GM19452 (cell line): ENCODE results near the gene GPR21.

ENCODE experiments used
- ATAC-seq: cut with Tn5 transposase; IDR thresholded peaks from one replicate; pipeline ENCODE4 v1.9.1; 2021; ENCODE audit not compliant: unreplicated experiment

Gene GPR21

GRCh38 chr9:123063177-123063598 lies 29.7 kb downstream of the GPR21 start:
- ATAC-seq = no peak

DNA sequence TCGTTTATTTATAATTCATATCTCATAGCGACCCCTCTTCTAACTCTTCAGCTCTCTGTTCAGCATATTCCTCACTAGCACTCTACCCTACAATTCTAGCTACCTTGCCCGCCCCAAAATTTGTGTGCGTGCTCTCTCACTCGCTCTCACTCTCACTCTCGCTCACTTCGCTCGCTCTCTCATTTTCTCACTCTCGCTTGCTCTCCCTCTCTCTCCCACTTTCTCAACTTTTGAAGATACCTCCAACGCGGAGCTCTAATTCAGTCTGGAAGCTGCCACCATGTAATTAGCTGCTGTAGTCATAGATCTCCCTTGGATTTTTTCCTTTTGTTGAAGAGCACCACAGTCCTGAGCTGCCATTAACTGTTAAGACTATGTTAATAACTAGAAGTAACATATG lies 30.4 kb downstream of the GPR21 start:
- no peak for ATAC-seq

DNA sequence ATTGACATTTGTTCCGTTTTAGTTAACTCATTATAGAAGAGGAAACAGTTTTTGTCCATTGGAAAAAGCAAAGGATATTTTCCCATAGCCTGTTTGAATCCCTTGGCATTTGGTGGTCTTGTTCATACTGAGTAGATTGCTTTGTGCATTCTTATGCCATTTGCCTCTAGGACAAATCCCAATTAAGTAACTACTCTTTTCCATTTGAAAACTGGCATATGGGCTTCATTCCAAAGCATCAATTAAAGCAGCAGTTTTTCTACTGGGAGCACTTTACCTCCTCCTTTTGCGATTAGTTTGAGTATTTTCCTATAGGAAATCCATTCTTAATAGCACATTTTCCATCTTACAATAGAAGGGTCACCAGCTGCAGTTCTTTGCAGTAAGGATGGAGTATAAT lies 31.2 kb downstream of the GPR21 start:
- no peak for ATAC-seq

GRCh38 chr9:123065196-123065595 lies 31.7 kb downstream of the GPR21 start:
- no peak for ATAC-seq

GRCh38 chr9:123067136-123067535 lies 33.7 kb downstream of the GPR21 start:
- no peak for ATAC-seq

GRCh38 chr9:123069010-123069481 lies 35.6 kb downstream of the GPR21 start:
- no peak for ATAC-seq

DNA sequence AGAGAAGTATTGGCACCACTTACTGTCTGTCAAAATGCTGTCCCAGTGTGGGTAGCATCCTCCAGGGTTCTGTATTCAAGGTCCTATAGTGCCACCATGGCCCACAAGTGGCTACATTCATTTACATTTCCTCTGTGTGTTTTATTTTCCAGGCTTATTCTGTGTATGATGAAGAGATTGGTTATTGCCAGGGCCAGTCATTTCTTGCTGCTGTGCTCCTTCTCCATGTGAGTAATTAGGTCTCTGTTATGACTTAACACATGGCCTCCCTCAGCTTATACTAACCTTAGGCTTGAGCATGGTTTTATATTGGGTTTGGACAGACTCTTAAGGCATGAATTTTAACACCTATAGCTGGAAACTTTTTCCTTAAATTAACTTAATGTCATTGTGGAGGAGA lies 36.7 kb downstream of the GPR21 start:
- no peak for ATAC-seq

DNA sequence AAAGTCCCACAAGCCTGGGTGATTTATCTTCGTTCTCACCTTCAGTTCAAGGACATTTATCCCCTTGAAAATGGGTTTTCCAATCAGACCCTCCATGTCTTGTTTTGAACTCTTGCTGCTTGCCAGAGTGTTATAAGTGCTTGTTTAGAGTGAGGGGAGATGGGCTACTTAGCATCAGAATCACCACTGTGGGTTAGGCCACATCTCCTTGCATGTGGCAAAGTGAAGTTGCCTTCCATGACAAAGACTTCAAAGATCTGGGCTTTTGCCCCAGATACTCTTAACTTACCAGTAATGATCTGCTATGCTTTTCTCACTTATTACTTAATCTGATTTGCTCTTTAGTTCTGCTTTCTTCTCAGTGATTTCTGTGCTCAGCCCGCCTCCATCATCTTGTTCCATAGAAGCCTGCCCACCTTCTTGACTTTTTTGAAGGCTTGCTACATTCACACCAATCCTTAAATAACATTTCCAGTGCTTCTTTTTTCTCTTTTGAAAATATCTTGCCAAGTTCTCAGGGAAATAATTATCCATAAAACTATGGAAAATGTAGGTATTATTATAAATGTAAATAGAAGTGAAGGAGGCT lies 39.0 kb downstream of the GPR21 start:
- ATAC-seq = no peak

DNA sequence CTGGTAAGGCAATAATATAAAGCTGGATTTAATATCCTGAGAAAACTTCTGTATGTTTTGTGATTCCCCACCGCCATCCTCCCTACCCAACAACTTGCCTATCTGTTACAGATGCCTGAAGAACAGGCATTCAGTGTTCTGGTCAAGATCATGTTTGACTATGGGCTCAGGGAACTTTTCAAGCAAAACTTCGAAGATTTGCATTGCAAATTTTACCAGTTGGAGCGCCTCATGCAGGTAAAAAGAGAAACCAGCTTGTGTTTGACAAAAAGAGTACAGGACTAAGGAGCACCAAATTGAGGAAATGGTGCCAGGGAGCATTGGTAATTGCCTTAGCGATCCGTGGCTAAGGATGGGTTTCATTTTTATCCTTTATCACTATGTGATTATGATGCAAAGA lies 40.0 kb downstream of the GPR21 start:
- ATAC-seq = no peak

- no peak for ATAC-seq
Measured at GRCh38 chr9:123073991-123074422, 40.5 kb downstream of the GPR21 start.

- no peak for ATAC-seq
Measured at GRCh38 chr9:123074628-123075027, 41.2 kb downstream of the GPR21 start.

DNA sequence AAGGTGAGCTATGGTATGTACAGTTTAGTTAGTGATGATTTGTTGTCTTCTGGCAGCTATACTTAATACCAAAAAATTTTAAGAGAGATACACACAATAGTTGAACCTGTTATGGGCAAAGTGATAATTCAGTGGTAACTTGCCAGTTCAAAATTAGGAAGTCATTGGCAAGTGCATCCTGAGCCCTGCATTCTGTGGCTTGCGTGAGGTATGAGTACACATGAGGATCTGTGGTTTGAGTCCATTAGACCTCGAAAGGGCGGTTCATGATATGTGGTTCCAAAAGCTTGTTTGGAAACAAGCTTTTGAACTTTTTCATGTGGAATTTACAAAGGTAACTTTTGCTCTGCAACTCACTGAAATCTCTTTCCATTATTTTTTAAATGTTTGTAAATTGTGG lies 47.0 kb downstream of the GPR21 start:
- no peak for ATAC-seq

DNA sequence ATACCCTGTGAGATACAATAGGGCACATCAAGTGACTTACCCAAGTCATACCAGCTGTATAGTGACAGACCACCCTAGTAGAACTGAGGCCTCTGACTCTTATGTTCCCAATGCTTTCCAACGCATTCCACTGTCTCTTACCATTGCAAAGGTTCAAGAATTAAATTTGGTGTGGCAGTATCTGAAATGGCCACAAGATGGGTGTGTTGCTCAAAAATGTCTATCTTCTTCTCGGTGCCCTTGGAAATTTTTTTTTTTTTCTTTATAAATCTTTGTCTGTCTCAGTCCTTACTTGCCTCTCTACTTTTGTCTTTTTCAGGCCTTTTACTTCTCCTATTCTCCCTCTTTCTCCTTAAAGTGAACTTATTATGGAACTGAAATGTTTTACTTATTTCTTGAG lies 48.4 kb downstream of the GPR21 start:
- ATAC-seq = no peak

DNA sequence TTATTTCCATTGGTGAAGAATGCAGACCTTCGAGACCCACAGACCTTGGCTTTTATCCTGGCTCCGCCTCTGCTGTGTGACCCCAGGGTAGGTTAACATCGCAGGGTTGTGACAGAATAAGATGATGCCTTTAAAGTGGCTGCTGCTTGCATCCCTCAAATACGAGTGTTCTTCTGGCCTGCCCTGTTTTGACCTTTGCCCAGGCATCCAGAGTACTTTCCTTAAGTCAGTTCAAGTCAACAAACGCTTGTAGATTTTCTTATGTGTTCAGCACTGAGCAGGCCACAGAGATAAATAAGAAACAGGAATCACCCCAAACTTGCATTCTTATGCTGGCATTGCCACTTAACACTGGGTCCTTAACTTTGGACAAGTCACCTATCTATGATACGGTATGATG lies 50.2 kb downstream of the GPR21 start:
- ATAC-seq = no peak

DNA sequence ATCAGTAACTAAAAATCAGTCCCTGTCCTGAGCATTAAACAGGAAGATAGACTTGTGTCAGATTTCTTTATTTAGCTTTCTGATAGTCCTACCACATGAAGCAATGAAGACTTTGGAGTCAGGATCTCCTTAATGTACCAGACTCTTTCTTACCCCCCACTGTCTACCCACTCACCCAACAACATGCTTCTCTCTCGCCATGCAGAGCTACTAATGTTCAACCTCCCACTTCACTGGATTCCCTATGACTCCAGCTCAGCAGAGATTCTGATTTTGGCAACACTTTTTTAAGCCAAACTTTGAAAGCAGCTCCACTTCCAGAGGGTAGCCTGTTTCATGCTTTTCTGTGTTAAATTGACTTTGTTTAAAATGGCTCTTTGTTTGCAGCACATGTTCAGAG lies 50.8 kb downstream of the GPR21 start:
- ATAC-seq = no peak
